ENCODE results near the gene COL4A1. TPM values are rescaled to one million over a fixed set of nuclear protein-coding genes. Genes with fewer than 3 reads are reported as not detected.
"Not testable (repeated sequence)": the region's sequence is repeated elsewhere in the genome, so short reads cannot be mapped to it uniquely, and the experiment has no call there.

The COL4A1 gene
- polyA plus RNA-seq, 1 donor: 566 TPM

- no peak for DNase-seq (ENCODE audit: low read depth)
Observed at GRCh38 chr13:110115591-110115990, 191.4 kb downstream of the COL4A1 start.

GRCh38 chr13:110114316-110114715, 192.6 kb downstream of the COL4A1 start:
- no peak for DNase-seq (ENCODE audit: low read depth)

DNA sequence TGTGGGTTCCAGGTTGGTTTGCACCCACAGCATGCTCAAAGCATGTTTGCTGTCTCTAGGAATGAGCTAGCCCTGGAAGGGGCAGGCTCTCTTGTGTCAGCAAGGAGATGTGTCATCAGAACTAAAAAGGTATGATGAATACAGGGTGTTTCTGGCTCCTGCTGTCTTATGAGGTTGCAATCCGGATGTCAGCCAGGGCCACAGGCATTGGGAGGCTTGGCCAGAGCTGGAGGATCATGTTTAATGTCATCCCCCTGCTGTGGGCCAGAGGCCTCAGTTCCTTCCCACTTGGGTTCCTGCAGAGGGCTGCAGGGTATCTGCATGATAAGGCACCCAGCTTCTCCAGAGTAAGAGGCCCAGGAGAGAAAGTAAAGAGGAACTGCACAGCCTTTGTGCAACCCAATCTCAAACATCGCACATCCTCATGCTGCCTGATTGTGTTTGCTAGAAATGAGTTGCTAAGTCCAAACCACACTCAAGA, 193.6 kb downstream of the COL4A1 start:
- DNase-seq (ENCODE audit: low read depth): no peak

DNA sequence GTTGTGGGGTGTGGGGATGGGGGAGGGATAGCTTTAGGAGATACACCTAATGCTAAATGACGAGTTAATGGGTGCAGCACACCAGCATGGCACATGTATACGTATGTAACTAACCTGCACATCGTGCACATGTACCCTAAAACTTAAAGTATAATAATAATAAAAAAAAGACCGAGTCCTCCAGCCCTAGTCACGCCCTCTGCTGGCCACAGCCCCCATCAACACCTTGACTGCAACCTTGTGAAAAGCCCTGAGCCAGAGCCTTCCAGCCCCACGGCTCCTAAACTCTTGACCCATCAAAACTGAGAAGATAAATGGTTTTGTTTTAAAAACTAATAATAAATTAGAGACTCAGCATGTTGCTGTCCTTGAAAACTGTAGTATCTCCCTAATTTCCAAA, 194.6 kb downstream of the COL4A1 start:
- DNase-seq (ENCODE audit: low read depth): not testable (repeated sequence)

GRCh38 chr13:110110783-110111182, 196.2 kb downstream of the COL4A1 start:
- no peak for DNase-seq (ENCODE audit: low read depth)

DNA sequence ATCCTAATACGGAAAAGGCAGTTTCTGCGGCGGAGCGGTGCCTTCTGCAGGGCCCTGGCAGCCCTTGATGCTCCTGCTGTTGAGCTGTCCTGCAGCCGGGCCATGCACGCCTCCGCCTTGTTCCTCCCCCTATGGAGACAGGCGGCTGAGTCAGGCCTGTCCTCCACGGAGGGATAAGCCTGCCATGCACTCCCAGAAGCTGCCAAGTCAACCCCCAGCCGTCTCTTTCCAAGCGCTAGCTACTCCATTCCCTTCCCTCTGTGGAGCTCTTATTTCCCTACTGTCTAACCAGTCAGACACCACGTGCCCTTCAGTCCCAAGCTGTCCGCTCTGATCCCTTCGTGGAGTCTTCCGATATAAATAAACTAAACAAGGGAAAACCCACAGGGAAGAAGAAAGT, 197.0 kb downstream of the COL4A1 start:
- no peak for DNase-seq (ENCODE audit: low read depth)

- DNase-seq (ENCODE audit: low read depth): no peak
Observed at GRCh38 chr13:110109140-110109783, 197.7 kb downstream of the COL4A1 start.

DNA sequence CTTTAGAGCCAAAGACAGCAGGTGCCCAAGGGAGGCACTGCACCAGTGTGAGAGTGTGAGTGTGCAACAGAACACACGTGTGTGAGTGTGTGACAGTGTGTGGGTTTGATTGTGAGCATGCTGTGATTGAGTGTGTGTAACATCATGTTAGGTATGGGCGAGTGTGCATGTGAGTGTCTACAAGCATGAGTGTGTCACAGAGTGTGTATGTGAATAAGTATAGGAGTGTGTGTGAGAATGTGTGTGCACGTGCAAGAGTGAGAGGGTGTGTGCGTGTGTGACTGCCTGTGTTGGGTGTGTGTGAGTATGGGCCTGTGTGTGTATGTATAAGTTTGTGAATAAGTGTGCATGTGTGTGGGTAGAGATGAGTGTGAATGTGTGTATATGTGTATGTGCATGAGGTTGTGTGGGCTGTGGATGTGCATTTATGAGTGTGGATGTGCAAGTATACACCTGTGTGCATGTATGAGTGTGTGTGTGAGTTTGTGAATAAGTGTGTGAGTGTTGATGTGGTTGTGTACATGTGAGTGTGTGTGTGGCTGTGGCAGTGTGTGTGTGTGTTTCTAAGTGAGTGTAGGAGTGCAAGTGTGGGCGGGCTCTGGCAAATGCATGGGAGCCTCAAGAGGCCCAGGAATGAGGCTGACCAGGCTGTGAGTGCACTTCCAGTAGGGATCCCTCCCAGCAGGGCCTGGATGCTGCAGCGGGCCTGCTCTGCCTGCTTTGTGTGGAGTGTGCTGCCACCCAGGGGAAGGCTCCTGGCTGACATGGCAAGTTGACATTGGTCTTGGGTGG, 198.4 kb downstream of the COL4A1 start:
- peak; percentile 48 for DNase-seq (ENCODE audit: low read depth)

DNA sequence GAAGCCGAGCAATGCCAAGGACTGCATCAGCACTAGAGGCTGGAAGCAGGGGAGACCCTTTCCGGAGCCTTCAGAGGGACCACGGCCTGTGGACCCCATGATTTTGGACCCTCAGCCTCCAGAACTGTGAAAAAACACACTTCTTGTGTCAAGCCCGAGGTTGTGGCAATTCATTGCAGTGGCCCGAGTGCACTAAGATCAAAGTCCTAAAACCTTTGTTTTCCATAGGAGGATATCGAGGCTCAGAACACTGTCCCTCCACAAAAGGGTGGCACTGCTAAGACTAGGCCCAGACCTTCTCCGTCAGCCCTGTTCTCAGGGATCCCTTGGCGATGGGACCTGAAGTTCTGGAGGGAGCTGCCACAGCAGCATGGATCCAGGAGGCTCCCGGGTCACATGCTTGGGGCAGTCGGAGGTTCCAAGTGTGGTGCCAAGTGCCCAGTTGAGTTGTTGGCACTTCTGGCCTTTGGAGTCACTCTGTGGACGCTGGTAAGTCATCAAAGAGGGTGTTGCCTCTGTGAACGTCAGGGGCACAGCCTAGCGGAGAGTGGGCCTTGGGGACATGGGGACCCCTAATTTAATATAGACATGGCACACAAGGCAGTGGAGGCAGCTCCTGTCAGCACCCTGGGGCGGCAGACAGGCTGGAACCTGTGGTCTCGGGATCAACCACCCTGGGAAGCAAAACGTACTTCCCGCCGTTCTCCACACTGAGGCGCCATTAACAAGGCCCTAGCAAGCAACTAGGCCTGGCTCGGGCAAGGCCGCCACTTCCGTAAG, 199.2 kb downstream of the COL4A1 start:
- DNase-seq (ENCODE audit: low read depth): no peak

GRCh38 chr13:110106726-110107125, 200.2 kb downstream of the COL4A1 start:
- DNase-seq (ENCODE audit: low read depth): no peak

- no peak for DNase-seq (ENCODE audit: low read depth)
Observed at GRCh38 chr13:110105136-110105535, 201.8 kb downstream of the COL4A1 start.

GRCh38 chr13:110103534-110103933, 203.4 kb downstream of the COL4A1 start:
- DNase-seq (ENCODE audit: low read depth): no peak

GRCh38 chr13:110103026-110103425, 203.9 kb downstream of the COL4A1 start:
- DNase-seq (ENCODE audit: low read depth): no peak

- DNase-seq (ENCODE audit: low read depth): no peak
Observed at GRCh38 chr13:110102053-110102452, 204.9 kb downstream of the COL4A1 start.

DNA sequence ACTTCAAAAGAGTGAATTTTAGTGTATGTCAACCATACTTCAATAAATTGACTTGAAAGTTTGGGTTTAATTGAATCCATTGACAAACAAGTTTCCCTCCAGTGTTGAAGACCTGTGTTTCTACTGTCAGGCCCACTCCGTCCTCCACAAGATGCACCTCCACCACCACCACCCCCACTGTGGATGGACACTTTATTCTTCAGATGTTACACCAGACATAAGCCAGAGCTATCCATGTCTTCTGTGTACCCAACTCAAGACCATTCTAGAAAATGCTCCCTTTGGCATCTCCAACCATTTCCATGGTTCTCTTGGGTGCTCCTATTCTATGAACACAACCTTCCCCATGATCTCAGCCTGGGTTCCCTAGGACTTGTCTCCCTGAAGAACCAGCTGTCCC, 207.0 kb downstream of the COL4A1 start:
- no peak for DNase-seq (ENCODE audit: low read depth)

Other genes starting within 250 kb of the COL4A1 start
- 443 TPM for gene COL4A2, start 127 bp upstream of the COL4A1 start, polyA plus RNA-seq (ENCODE audit: insufficient read length)